Transverse colon (tissue), 4 donors: ENCODE data around the gene PRSS53. TPM values are rescaled to one million over a fixed set of nuclear protein-coding genes. Genes with fewer than 3 reads are reported as not detected.

Source experiments
- DNase-seq: peaks from one replicate; pipeline ENCODE4 v3.0.0-alpha.2; 2019
- H3K27ac ChIP-seq, 4 donors: fragments of 200-600 bp; sonication (generic); 2 replicates each; pipeline ENCODE4 v1.5.1; 2016 to 2018; ENCODE audit warnings: inconsistent platforms in 4 of 4
- H3K27me3 ChIP-seq: fragments of 200-600 bp; sonication (generic); 2 replicates; pipeline ENCODE4 v1.5.1; 2017; ENCODE audit warnings: inconsistent platforms
- H3K36me3 ChIP-seq, 4 donors: fragments of 200-600 bp; sonication (generic); 2 replicates each; pipeline ENCODE4 v1.5.1; 2017 to 2019; ENCODE audit warnings: inconsistent platforms in 4 of 4
- H3K4me1 ChIP-seq, 4 donors: fragments of 200-600 bp; sonication (generic); 2 replicates each; pipeline ENCODE4 v1.5.1; 2017 to 2020; ENCODE audit warnings: inconsistent platforms in 4 of 4
- H3K4me3 ChIP-seq, 4 donors: fragments of 200-600 bp; sonication (generic); 1 replicate in 1 of 4; 2 replicates in 3 of 4; pipeline versions ENCODE4 v1.5.1 to v1.6.1; 2017 to 2019; ENCODE audit warnings: inconsistent platforms in 4 of 4
- H3K9me3 ChIP-seq, 2 donors: fragments of 200-600 bp; sonication (generic); 2 replicates each; pipeline ENCODE4 v1.5.1; 2017 to 2019; ENCODE audit warnings: inconsistent platforms in 2 of 2
- EP300 ChIP-seq: sonication (generic); formaldehyde crosslinking; IDR thresholded peaks from one replicate; pipeline ENCODE4 v1.6.1; 2017; ENCODE audit warnings: antibody characterized with exemption, low read depth
- POLR2A ChIP-seq: fragments of 450-650 bp; IDR thresholded peaks from one replicate; pipeline ENCODE4 v1.6.1; 2016; ENCODE audit warnings: antibody characterized with exemption, mild to moderate bottlenecking, moderate library complexity
- POLR2AphosphoS5 ChIP-seq, 3 donors: sonication (generic); formaldehyde crosslinking; IDR thresholded peaks; one replicate each; pipeline ENCODE4 v1.6.1; 2016; ENCODE audit warnings: antibody characterized with exemption in 3 of 3
- WGBS, 2 donors: methylation state at CpG; one replicate each; pipeline ENCODE4 v1.1.5; 2018; ENCODE audit warnings: low coverage in 1 of 2; 5-methylcytosine and 5-hydroxymethylcytosine counted together
- in situ Hi-C, 4 donors: fragments of 200-750 bp; cut with MboI; loops; one replicate each; pipeline versions ENCODE4 v1.15.0 to v1.15.1; 2017; ENCODE audit warnings: low sequenced_read_pairs in 3 of 4, low pct_ligation_motif_present in 1 of 4, low pct_unique_long_range_greater_than_20kb in 1 of 4
- intact Hi-C: fragments of 100-400 bp; cut with DNase I; formaldehyde crosslinking; loops from one replicate; pipeline ENCODE4 v1.15.1; 2023; ENCODE audit warnings: low total_unique reads
- total RNA-seq, 4 donors: library from RNA; depleted of rRNA; stranded (reverse); fragments of >200 nt; gene quantifications; one replicate each; pipeline ENCODE4 v1.1.0, GENCODE V29; 2016
- TF ChIP-seq, protein P1 (sequence below), 5 experiments: fragments of 200-600 bp in 3 of 5; fragments of 450-650 bp in 2 of 5; sonication (generic) in 3 of 5; IDR thresholded peaks; 1 replicate in 2 of 5; 2 replicates in 3 of 5; pipeline ENCODE4 v1.5.1; 2016 to 2017; ENCODE audit warnings: antibody characterized with exemption in 5 of 5, inconsistent platforms in 3 of 5, mild to moderate bottlenecking in 2 of 5, moderate library complexity in 1 of 5

Gene PRSS53
- total RNA-seq, 4 donors from 2014 or later, result 1.1 to 5.2 (median 3.1) TPM

DNA sequence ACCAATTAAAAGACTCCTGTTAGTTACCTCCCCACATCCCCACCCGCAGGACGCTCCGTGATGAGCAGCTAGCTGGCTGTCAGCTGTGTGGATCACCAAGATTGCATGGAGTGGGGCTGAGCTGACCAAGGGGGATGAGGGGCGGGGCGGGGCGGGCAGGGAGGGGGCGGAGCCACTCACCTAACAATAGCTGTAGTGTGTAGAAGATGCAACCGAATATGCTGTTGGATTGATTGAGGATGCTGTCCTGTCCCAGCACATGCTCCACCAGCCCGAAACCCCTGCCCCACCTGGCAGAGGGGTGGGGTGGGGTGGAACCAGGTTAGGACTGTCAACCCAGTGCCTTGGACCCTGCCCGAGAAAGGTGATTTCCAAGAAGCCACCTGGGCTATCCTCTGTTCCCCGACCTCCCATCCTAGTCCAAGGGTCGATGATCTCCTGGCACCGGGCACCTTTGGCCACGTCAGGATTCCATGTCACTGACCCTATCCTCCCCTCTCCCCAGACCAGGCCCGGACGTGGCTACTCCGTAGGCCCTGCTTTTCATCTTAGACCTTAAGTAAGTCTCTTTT is 4.5 kb upstream of the PRSS53 start:
- WGBS, 2 donors, result 34 to 38% methylated on average over 5 to 17 of the region's 17 CpGs
- peak overlapping the region in 1 of 4 donors; percentile 17 for H3K27ac ChIP-seq
- peak; percentile 33 for DNase-seq

GRCh38 chr16:31092330-31092729 is 3.6 kb upstream of the PRSS53 start:
- peaks cover 6 to 24% (median 18%) of the 10 kb centered on the region in 4 donors for H3K4me1 ChIP-seq
- TF ChIP-seq POLR2AphosphoS5 (IDR thresholded peaks at IDR 0.05) (no peak), EP300 (no peak), POLR2A (no peak)
- TF ChIP-seq, protein P1, sequence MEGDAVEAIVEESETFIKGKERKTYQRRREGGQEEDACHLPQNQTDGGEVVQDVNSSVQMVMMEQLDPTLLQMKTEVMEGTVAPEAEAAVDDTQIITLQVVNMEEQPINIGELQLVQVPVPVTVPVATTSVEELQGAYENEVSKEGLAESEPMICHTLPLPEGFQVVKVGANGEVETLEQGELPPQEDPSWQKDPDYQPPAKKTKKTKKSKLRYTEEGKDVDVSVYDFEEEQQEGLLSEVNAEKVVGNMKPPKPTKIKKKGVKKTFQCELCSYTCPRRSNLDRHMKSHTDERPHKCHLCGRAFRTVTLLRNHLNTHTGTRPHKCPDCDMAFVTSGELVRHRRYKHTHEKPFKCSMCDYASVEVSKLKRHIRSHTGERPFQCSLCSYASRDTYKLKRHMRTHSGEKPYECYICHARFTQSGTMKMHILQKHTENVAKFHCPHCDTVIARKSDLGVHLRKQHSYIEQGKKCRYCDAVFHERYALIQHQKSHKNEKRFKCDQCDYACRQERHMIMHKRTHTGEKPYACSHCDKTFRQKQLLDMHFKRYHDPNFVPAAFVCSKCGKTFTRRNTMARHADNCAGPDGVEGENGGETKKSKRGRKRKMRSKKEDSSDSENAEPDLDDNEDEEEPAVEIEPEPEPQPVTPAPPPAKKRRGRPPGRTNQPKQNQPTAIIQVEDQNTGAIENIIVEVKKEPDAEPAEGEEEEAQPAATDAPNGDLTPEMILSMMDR (IDR thresholded peaks at IDR 0.05), result no peak
- no peak for DNase-seq
- H3K4me3 ChIP-seq, result no peak overlapping the region
- in situ Hi-C loops, result loop anchor here in 1 of 4 donors (10.0 kb wide), 1 partner anchor 108 kb away; the partner anchor contains the start of gene HSD3B7
- H3K36me3 ChIP-seq, result no peaks in the 10 kb centered on the region
- 92 to 95% methylated on average over 3 to 5 of the region's 5 CpGs for whole genome bisulfite sequencing, 2 donors
- intact Hi-C loops, result loop anchor here (1.0 kb wide), 1 partner anchor 26 kb away; no protein-coding TSS in a partner anchor
- H3K27ac ChIP-seq, result no peak overlapping the region
- no peaks in the 10 kb centered on the region for H3K27me3 ChIP-seq
- H3K9me3 ChIP-seq, result no peaks in the 10 kb centered on the region

More for the DNA sequence above, 4.5 kb upstream of the PRSS53 start:
- Histone ChIP-seq H3K4me1 (peaks cover 6 to 24% (median 18%) of the 10 kb centered on the region in 4 donors), H3K27me3 (no peaks in the 10 kb centered on the region), H3K4me3 (peak overlapping the region in 2 of 4 donors; percentile 67), H3K36me3 (no peaks in the 10 kb centered on the region), H3K9me3 (no peaks in the 10 kb centered on the region)
- in situ Hi-C loops (loop anchor here in 1 of 4 donors (10.0 kb wide), 1 partner anchor 108 kb away; the partner anchor contains the start of gene HSD3B7), intact Hi-C loops (no loop called here)
- TF ChIP-seq POLR2AphosphoS5 (IDR thresholded peaks at IDR 0.05), result no peak
- TF ChIP-seq, protein P1 (IDR thresholded peaks at IDR 0.05), result no peak
- TF ChIP-seq POLR2A, result no peak
- no peak for TF ChIP-seq EP300

GRCh38 chr16:31090540-31090939 is 1.8 kb upstream of the PRSS53 start:
- intact Hi-C loops (no loop called here), in situ Hi-C loops (loop anchor here in 1 of 4 donors (10.0 kb wide), 1 partner anchor 106 kb away; the partner anchor contains the start of gene HSD3B7)
- Histone ChIP-seq H3K27ac (no peak overlapping the region), H3K4me3 (no peak overlapping the region), H3K9me3 (no peaks in the 10 kb centered on the region), H3K36me3 (no peaks in the 10 kb centered on the region), H3K27me3 (no peaks in the 10 kb centered on the region), H3K4me1 (peaks cover 6 to 19% (median 18%) of the 10 kb centered on the region in 4 donors)
- WGBS, 2 donors, result 91% methylated on average over 2 of the region's 2 CpGs; no CpG with 5 or more reads in 1 of the 2 donors
- TF ChIP-seq, protein P1 (IDR thresholded peaks at IDR 0.05), result no peak
- TF ChIP-seq POLR2AphosphoS5 (IDR thresholded peaks at IDR 0.05) (no peak), POLR2A (no peak), EP300 (no peak)
- no peak for DNase-seq

DNA sequence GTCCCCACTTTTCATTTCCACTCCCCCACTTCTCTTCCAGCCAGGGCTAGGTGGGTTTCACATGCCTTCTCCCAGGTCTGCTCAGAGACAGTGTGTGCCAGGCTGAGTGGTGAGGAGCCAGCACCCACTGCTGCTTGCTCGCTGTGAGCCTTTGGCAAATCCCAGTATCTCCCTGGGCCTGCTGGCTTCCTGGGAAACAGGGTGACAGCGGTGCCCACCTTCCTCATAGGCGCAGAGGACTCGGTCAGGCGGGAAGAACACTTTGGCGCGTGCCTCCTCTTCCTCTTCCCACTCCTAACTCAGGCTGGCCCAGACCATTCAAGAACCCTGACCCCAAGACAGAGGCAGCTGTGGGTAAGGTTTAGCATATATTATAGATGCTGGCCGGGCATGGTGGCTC is 456 bp upstream of the PRSS53 start:
- TF ChIP-seq POLR2A (no peak), POLR2AphosphoS5 (IDR thresholded peaks at IDR 0.05) (no peak), EP300 (no peak)
- TF ChIP-seq, protein P1 (IDR thresholded peaks at IDR 0.05), result no peak
- in situ Hi-C loops (no loop called here), intact Hi-C loops (no loop called here)
- no peak for DNase-seq
- peaks cover 6 to 12% (median 11%) of the 10 kb centered on the region in 4 donors for H3K4me1 ChIP-seq
- no peaks in the 10 kb centered on the region for H3K36me3 ChIP-seq
- H3K27ac ChIP-seq, result no peak overlapping the region
- WGBS, 2 donors, result 95% methylated on average over 4 of the region's 8 CpGs; no CpG with 5 or more reads in 1 of the 2 donors
- H3K9me3 ChIP-seq, result no peaks in the 10 kb centered on the region
- no peak overlapping the region for H3K4me3 ChIP-seq
- no peaks in the 10 kb centered on the region for H3K27me3 ChIP-seq
